Stimulated activated CD8-positive, alpha-beta memory T cell treated with anti-CD3 and anti-CD28 coated beads, Interleukin-4, amount 100 ng/mL, for 24 hours (primary cell): ENCODE measurements around the gene KRT6A.

Experiments used
- DNase-seq: peaks from one replicate; pipeline ENCODE4 v3.0.0-alpha.2; 2020; ENCODE audit warnings: low read depth

Gene KRT6A

GRCh38 chr12:52493172-52493571, at the start of gene KRT6A:
TSS of gene KRT6A (minus strand) at chr12:52493257. CDS start at chr12:52493188, 69 bp downstream.
- DNase-seq: no peak

GRCh38 chr12:52542157-52542556, 49.1 kb upstream of the KRT6A start:
- DNase-seq: no peak

- no peak for DNase-seq
Measured at GRCh38 chr12:52541709-52542108, 48.7 kb upstream of the KRT6A start.

- DNase-seq: no peak
Measured at GRCh38 chr12:52540531-52540930, 47.5 kb upstream of the KRT6A start.

GRCh38 chr12:52539821-52540173, 46.7 kb upstream of the KRT6A start:
- DNase-seq: no peak

- no peak for DNase-seq
Measured at GRCh38 chr12:52539083-52539820, 46.2 kb upstream of the KRT6A start.

GRCh38 chr12:52537101-52537500, 44.0 kb upstream of the KRT6A start:
- no peak for DNase-seq

- DNase-seq: no peak
Measured at GRCh38 chr12:52535574-52535973, 42.5 kb upstream of the KRT6A start.

- no peak for DNase-seq
Measured at GRCh38 chr12:52534482-52534881, 41.4 kb upstream of the KRT6A start.

- DNase-seq: no peak
Measured at GRCh38 chr12:52533686-52534470, 40.8 kb upstream of the KRT6A start.

GRCh38 chr12:52532636-52533035, 39.6 kb upstream of the KRT6A start:
- DNase-seq: no peak

- DNase-seq: no peak
Measured at GRCh38 chr12:52531566-52532300, 38.7 kb upstream of the KRT6A start.

- no peak for DNase-seq
Measured at GRCh38 chr12:52530905-52531304, 37.8 kb upstream of the KRT6A start.

GRCh38 chr12:52530366-52530765, 37.3 kb upstream of the KRT6A start:
- no peak for DNase-seq

- DNase-seq: no peak
Measured at GRCh38 chr12:52529846-52530245, 36.8 kb upstream of the KRT6A start.

- DNase-seq: no peak
Measured at GRCh38 chr12:52529417-52529816, 36.4 kb upstream of the KRT6A start.

- no peak for DNase-seq
Measured at GRCh38 chr12:52528641-52529143, 35.6 kb upstream of the KRT6A start.

- DNase-seq: no peak
Measured at GRCh38 chr12:52527121-52527800, 34.2 kb upstream of the KRT6A start.

- no peak for DNase-seq
Measured at GRCh38 chr12:52526511-52526951, 33.5 kb upstream of the KRT6A start.

- no peak for DNase-seq
Measured at GRCh38 chr12:52525661-52526499, 32.8 kb upstream of the KRT6A start.
